ENCODE measurements around the gene SLC35D1. TPM values are rescaled to one million over a fixed set of nuclear protein-coding genes. Genes with fewer than 3 reads are reported as not detected.

The SLC35D1 gene
- total and polyA plus RNA-seq, 2 of the 13 experiments (the other 11 are each of a cell fraction or from before 2014, with no cell fraction given), result 12.4 to 41.5 TPM

DNA sequence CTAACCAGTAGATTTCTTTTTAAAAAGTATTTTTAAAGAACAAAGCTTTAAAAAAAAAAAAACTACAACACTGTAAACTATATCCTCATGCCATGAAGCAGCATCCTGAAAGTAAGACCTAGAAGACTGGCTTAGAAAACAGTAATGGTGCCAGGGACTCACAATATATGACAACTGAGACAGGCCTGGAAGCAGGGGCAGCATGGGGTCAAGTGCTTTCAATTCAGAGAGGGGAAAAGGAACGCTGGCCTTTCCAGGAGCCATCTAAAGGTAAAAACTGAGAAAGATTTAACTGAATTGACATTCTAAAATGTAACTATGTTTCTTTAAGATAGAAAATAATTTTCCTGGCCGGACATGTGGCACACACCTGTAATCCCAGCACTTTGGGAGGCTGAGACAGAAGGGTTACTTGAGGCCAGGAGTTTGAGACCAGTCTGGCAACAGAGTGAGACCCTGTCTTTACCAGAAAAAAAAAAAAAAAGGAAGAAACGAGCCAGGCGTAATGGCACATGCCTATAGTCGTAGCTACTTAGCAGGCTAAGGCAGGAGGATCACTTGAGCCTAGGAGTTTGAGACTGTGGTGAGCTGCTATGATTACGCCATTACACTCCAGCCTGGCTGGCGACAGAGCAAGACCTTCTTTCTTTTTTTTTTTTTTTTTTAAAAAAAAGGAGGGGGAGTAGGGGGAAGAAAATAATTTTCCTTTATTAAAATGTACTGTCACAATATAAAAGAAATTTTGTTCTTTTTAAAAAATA is 54.1 kb downstream of the SLC35D1 start (continued):
- TF ChIP-seq, protein P1, sequence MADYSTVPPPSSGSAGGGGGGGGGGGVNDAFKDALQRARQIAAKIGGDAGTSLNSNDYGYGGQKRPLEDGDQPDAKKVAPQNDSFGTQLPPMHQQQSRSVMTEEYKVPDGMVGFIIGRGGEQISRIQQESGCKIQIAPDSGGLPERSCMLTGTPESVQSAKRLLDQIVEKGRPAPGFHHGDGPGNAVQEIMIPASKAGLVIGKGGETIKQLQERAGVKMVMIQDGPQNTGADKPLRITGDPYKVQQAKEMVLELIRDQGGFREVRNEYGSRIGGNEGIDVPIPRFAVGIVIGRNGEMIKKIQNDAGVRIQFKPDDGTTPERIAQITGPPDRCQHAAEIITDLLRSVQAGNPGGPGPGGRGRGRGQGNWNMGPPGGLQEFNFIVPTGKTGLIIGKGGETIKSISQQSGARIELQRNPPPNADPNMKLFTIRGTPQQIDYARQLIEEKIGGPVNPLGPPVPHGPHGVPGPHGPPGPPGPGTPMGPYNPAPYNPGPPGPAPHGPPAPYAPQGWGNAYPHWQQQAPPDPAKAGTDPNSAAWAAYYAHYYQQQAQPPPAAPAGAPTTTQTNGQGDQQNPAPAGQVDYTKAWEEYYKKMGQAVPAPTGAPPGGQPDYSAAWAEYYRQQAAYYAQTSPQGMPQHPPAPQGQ (CRISPR knock-in tag; IDR thresholded peaks at IDR 0.05; ENCODE audit: borderline replicate concordance), result no peak
- TF ChIP-seq ARNTL (CRISPR knock-in tag; IDR thresholded peaks at IDR 0.05) (no peak), ZEB1 (IDR thresholded peaks at IDR 0.05; ENCODE audit: insufficient replicate concordance, low read depth) (no peak), YEATS2 (CRISPR knock-in tag; IDR thresholded peaks at IDR 0.05; ENCODE audit: borderline replicate concordance) (no peak), ZNF3 (CRISPR knock-in tag; IDR thresholded peaks at IDR 0.05) (no peak)
- TF ChIP-seq, protein P2, sequence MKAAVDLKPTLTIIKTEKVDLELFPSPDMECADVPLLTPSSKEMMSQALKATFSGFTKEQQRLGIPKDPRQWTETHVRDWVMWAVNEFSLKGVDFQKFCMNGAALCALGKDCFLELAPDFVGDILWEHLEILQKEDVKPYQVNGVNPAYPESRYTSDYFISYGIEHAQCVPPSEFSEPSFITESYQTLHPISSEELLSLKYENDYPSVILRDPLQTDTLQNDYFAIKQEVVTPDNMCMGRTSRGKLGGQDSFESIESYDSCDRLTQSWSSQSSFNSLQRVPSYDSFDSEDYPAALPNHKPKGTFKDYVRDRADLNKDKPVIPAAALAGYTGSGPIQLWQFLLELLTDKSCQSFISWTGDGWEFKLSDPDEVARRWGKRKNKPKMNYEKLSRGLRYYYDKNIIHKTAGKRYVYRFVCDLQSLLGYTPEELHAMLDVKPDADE (CRISPR knock-in tag; IDR thresholded peaks at IDR 0.05), result no peak

DNA sequence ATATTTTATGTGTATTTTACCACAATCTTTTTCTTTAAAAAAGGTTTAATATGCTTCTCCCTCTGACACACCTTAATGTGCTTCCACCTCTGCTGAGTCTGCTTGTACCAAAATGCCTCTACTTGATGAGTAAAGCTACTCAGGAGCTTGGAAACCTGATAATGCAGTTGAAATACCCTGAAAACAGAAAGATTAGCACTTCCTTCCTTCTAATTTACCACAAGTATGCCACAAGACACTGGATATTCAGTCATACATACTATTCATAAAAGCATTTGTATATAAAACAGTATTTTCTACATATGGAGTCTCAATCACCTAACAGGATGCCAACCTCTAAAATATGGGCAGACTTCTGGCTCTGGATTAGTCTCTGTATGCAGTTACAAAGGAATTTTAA is 55.0 kb downstream of the SLC35D1 start:
- Histone ChIP-seq H3K4me3 (replicated peaks in 1 of 3; ENCODE audit: insufficient read depth in 1 of 3, low read depth in 2 of 3, low read length in 3 of 3) (no peak overlapping the region), H3K9ac (ENCODE audit: insufficient read depth, low read depth, low read length) (no peak overlapping the region), H3K4me2 (ENCODE audit: low read depth, low read length) (no peak overlapping the region), H3K9me3 (ENCODE audit: low read length) (no peaks in the 10 kb centered on the region), H3K36me3 (replicated peaks in 1 of 2; ENCODE audit: control insufficient read depth in 1 of 2, insufficient read depth in 2 of 2, low read length in 2 of 2) (peaks cover 7 to 47% of the 10 kb centered on the region in 2 experiments), H3K27ac (ENCODE audit: extremely low read length, insufficient read depth, low read length) (no peak overlapping the region), H4K20me1 (ENCODE audit: insufficient read depth, low read length) (no peaks in the 10 kb centered on the region), H3K27me3 (ENCODE audit: control insufficient read depth in 1 of 2, insufficient read depth in 2 of 2, low read length in 2 of 2) (no peaks in the 10 kb centered on the region), H3K4me1 (ENCODE audit: insufficient read depth, low read length) (peaks cover 9% of the 10 kb centered on the region; the same call in 1 of the 2 replicates), H2AFZ (ENCODE audit: low read length) (no peak overlapping the region), H3K79me2 (ENCODE audit: insufficient read depth, low read length) (no peaks in the 10 kb centered on the region)
- ATAC-seq, result no peak
- TF ChIP-seq KLF12 (CRISPR knock-in tag; IDR thresholded peaks at IDR 0.05; ENCODE audit: borderline replicate concordance) (no peak), RAD51 (IDR thresholded peaks at IDR 0.05; ENCODE audit: borderline replicate concordance) (no peak), NFKBIZ (CRISPR knock-in tag; IDR thresholded peaks at IDR 0.05) (no peak), ZNF672 (CRISPR knock-in tag; IDR thresholded peaks at IDR 0.05) (no peak), NCOA1 (CRISPR knock-in tag; IDR thresholded peaks at IDR 0.05) (no peak), ZNF788 (CRISPR knock-in tag; IDR thresholded peaks at IDR 0.05; ENCODE audit: borderline replicate concordance) (no peak), HNRNPL (IDR thresholded peaks at IDR 0.05; ENCODE audit: low read depth, low read length) (no peak), ZSCAN30 (CRISPR knock-in tag; IDR thresholded peaks at IDR 0.05) (no peak)
- TF ChIP-seq, protein P3, sequence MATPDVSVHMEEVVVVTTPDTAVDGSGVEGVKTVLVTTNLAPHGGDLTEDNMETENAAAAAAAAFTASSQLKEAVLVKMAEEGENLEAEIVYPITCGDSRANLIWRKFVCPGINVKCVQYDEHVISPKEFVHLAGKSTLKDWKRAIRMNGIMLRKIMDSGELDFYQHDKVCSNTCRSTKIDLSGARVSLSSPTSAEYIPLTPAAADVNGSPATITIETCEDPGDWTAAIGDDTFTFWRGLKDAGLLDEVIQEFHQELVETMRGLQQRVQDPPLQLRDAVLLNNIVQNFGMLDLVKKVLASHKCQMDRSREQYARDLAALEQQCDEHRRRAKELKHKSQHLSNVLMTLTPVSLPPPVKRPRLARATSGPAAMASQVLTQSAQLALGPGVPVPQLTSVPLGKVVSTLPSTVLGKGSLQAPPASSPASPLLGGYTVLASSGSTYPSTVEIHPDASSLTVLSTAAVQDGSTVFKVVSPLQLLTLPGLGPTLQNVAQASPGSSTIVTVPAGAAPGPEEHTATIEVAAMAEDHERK (CRISPR knock-in tag; IDR thresholded peaks at IDR 0.05; ENCODE audit: low read depth), result no peak
- in situ Hi-C loops (cut with HindIII; ENCODE audit: extremely low pct_ligation_motif_present, low pct_unique_long_range_greater_than_20kb), result loop anchor here (5.0 kb wide), 1 partner anchor 148 kb away; no protein-coding TSS in a partner anchor
- POLR2A ChIA-PET, result no interaction called here
- BruUV-seq (replicated peaks), result no TSS peak
- no peak for FAIRE-seq
- DNase-seq (ENCODE audit: low spot score), result no peak
- intact Hi-C loops (cut with micrococcal nuclease; ENCODE audit: unreplicated experiment), result loop anchor here (5.0 kb wide), 1 partner anchor 213 kb away; no protein-coding TSS in a partner anchor
- CTCF ChIA-PET (ENCODE audit: low intra/inter-chr PET ratio, low total read pairs), result no interaction called here
